ENCODE results near the gene MDC1. TPM values are rescaled to one million over a fixed set of nuclear protein-coding genes. Genes with fewer than 3 reads are reported as not detected.
"Not testable (repeated sequence)": the region's sequence is repeated elsewhere in the genome, so short reads cannot be mapped to it uniquely, and the experiment has no call there.

The MDC1 gene
- total RNA-seq (ENCODE audit: low replicate concordance) = 3.7 and 12.1 TPM in 2 replicates

GRCh38 chr6:30717129-30717844 lies at the start of gene MDC1:
Gene MDC1 (minus strand): TSS chr6:30717281. CDS start chr6:30715175, 2,106 bp downstream.
- TF ChIP-seq CTCF (IDR thresholded peaks at IDR 0.05; ENCODE audit: insufficient read depth, low read length) = peak; percentile 42
- DNase-seq (ENCODE audit: low read depth) = peak; percentile 100

GRCh38 chr6:30766461-30767157 lies 49.5 kb upstream of the MDC1 start:
- TF ChIP-seq CTCF (IDR thresholded peaks at IDR 0.05; ENCODE audit: insufficient read depth, low read length) = no peak
- DNase-seq (ENCODE audit: low read depth) = no peak
- no peak overlapping the region for H3K4me3 ChIP-seq (ENCODE audit: low read depth, low read length)

More at GRCh38 chr6:30717129-30717844, at the start of gene MDC1:
- peak within 1 kb of the TSS; percentile 84 for H3K4me3 ChIP-seq (ENCODE audit: low read depth, low read length)

GRCh38 chr6:30765495-30765894 lies 48.4 kb upstream of the MDC1 start:
- H3K4me3 ChIP-seq (ENCODE audit: low read depth, low read length); DNase-seq (ENCODE audit: low read depth): not testable (repeated sequence)

GRCh38 chr6:30764490-30765043 lies 47.5 kb upstream of the MDC1 start:
- H3K4me3 ChIP-seq (ENCODE audit: low read depth, low read length); DNase-seq (ENCODE audit: low read depth): not testable (repeated sequence)

- H3K4me3 ChIP-seq (ENCODE audit: low read depth, low read length) = no peak overlapping the region
- DNase-seq (ENCODE audit: low read depth) = no peak
- peak; percentile 10 for TF ChIP-seq CTCF (IDR thresholded peaks at IDR 0.05; ENCODE audit: insufficient read depth, low read length)
Observed at GRCh38 chr6:30763618-30764489, 46.8 kb upstream of the MDC1 start.

- DNase-seq (ENCODE audit: low read depth) = no peak
- TF ChIP-seq CTCF (IDR thresholded peaks at IDR 0.05; ENCODE audit: insufficient read depth, low read length) = no peak
- H3K4me3 ChIP-seq (ENCODE audit: low read depth, low read length) = no peak overlapping the region
Observed at GRCh38 chr6:30763155-30763617, 46.1 kb upstream of the MDC1 start.

- TF ChIP-seq CTCF (IDR thresholded peaks at IDR 0.05; ENCODE audit: insufficient read depth, low read length) = no peak
- H3K4me3 ChIP-seq (ENCODE audit: low read depth, low read length) = no peak overlapping the region
- no peak for DNase-seq (ENCODE audit: low read depth)
Observed at GRCh38 chr6:30761791-30762429, 44.8 kb upstream of the MDC1 start.
